Head of caudate nucleus (tissue), 42 donors: Measurements from ENCODE around the gene FZR1.
A peak's percentile ranks its signal among the peaks of the same experiment; 100 is the strongest.

Experiments used
- DNase-seq, 42 donors: peaks; one replicate each; pipeline versions ENCODE4 v3.0.0 to v3.0.0-alpha.2; 2020 to 2021; ENCODE audit warnings: mixed read lengths in 7 of 42
- intact Hi-C: fragments of 100-400 bp; cut with DNase I; formaldehyde crosslinking; loops from one replicate; pipeline ENCODE4 v1.15.0; 2022

Gene FZR1

DNA sequence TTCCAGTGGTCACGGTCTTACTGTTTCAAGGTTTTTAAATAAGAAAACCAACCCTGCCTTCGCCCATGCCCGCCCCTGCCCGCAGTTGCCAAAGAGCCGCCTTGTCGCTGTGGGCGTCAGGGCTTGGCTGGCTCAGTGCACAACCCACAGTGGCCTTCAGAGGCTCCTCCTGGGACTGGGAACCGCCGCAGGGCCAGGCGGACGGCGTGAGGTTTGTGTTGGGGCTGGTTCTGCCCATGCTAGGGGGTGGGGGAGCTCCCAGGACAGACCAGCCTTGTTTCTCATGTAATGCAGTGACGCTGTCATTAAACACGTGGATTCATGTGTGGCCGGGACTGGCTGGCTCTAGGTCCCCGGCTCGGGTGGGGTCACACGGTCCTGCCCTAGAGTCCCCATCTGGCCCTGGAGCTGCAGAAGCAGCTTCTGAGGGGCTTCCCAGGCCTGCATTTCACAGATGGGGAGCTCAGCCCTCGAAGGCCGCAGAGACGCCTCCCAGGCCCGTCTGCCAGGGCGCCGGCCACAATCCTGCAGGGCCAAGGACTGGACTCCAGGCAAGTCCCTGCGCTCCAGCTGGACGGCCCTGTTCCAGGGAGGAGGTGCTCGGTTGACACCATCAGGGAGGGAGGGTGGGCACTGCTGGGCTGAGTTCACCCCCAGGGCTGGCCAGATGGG lies 30.5 kb downstream of the FZR1 start:
- peak; percentile 33 to 87 (median 69) for DNase-seq
- intact Hi-C loops = no loop called here

- DNase-seq = no peak
- intact Hi-C loops = no loop called here
Measured at GRCh38 chr19:3537101-3537437, 31.0 kb downstream of the FZR1 start.

- DNase-seq = peak in 2 of 42 donors; percentile 51 to 53
- intact Hi-C loops = no loop called here
Measured at GRCh38 chr19:3537438-3538240, 31.5 kb downstream of the FZR1 start.

DNA sequence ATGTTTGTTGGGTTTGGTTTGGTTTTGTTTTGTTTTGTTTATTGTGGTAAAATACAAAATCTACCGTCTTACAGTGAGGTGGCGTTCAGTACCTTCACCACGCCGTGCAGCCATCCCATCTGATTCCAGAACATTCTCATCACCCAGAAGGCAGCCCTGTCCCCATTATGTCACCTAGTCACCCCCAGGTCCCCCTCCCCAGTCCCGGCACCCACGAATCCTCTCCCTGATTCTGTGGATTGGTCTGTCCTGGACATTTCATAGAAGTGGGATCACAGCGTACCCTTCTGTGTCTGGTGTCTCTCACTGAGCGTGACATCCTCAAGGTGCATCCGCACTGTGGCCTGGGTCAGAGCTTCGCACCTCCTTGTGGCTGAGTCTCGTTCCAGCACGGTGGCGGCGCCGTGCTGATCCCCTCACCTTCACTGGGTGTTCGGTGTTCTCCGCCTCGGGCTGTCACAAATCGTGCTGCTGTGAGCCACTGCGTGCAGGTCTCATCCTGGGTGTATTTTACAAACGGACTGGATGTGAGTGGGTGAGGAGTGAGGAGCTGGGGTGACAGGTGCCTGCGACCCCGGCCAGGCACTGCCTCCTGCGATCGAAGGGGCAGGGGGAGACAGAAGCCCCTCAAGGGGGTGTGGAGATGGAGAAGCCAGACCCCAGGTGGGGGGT lies 32.3 kb downstream of the FZR1 start:
- intact Hi-C loops = no loop called here
- DNase-seq = no peak

DNA sequence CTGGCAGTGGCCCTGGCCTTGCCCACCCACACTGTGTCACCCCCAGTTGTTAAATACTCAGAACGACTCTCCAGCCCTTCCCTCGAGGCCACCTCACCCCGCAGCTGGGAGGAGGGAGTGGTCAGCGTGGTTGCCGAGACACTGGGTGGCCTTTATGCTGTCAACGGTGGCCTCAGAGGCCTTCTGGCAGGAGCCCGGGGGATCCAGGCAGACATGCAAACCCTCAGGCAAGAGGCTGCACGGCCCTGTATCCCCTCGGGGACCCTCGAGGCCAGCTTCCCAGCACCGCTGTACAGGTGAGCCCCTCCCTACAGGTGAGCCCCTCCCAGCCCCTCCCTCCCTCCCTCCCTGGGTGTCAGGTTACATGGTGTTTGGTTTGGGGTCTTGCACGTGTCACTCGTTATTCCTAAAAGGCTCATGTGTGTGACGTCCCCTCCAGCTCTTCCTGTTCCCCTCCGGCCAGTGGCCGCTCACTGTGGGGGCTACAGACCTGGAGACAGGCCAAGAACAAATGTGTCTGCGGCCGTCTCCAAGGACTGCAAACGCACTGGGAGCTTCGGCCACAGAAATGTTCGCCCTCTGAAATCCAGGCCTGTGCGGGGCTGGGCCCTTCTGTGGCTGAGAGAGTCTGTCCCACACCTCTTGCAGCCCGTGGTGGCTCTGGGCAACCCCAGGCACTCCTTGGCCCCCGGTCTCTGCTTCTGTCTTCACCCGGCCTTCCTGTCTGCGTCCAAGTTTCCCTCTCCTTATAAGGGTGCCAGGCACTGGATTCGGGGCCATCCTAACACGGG lies 33.0 kb downstream of the FZR1 start, which contains the start of gene TEKTIP1:
TSS of gene TEKTIP1 (plus strand) at position 210 of the 791 bp plus-strand sequence. CDS start at position 214, 4 bp downstream.
- intact Hi-C loops = no loop called here
- peak in 10 of 42 donors; percentile 28 to 68 (median 60) for DNase-seq

- DNase-seq = no peak
- intact Hi-C loops = no loop called here
Measured at GRCh38 chr19:3539756-3540118, 33.6 kb downstream of the FZR1 start.

DNA sequence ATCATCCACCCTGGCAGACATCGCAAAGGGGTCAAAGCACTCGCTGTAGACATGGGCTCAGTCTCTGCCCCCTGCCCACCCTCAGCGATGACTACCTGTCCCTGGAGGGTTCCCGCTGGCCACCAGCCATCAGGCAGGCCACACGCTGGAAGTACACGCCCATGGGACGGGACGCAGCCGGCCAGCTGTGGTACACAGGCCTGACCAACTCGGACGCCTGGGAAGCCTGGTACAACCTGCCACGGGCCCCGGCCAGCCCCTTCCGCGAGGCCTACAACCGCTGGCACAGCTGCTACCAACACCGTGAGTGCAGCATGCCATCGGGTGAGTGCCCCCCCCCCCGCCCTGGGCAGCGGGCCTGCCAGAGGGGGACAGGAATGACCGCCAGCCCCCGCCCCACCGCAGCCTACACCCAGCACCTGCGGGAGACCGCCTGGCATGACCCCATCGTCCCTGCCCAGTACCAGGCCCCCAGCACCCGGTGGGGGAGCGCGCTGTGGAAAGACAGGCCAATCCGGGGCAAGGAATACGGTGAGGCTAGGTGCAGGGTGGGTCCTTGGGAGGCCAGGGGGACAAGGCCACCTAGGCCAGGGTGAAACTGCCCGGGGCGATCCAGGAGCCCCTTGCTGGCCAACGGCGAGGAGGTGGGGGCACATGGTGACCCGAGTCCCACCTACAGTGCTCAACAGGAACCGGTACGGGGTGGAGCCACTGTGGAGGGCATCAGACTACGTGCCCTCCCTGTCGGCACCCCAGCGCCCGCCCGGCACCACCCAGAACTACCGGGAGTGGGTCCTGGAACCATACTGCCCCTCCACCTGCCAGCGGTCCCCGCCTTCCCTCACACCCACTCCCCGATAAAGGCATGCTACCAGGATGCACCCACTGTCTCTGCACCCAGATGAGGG lies 37.3 kb downstream of the FZR1 start:
- intact Hi-C loops = no loop called here
- DNase-seq = peak in 38 of 42 donors; percentile 36 to 85 (median 66)

GRCh38 chr19:3544058-3544376 lies 37.9 kb downstream of the FZR1 start:
- peak in 5 of 42 donors; percentile 42 to 55 (median 50) for DNase-seq
- intact Hi-C loops = no loop called here

GRCh38 chr19:3544742-3545668 lies 38.9 kb downstream of the FZR1 start:
- DNase-seq = peak; percentile 65 to 97 (median 88)
- intact Hi-C loops = loop anchor here (5.0 kb wide), 1 partner anchor 72 kb away; no protein-coding TSS in a partner anchor

GRCh38 chr19:3545669-3546034 lies 39.5 kb downstream of the FZR1 start:
- DNase-seq = no peak
- intact Hi-C loops = loop anchor here (5.0 kb wide), 1 partner anchor 72 kb away; no protein-coding TSS in a partner anchor

GRCh38 chr19:3546119-3546518 lies 40.0 kb downstream of the FZR1 start:
- DNase-seq = peak in 1 of 42 donors; percentile 23
- intact Hi-C loops = loop anchor here (5.0 kb wide), 1 partner anchor 71 kb away; no protein-coding TSS in a partner anchor

DNA sequence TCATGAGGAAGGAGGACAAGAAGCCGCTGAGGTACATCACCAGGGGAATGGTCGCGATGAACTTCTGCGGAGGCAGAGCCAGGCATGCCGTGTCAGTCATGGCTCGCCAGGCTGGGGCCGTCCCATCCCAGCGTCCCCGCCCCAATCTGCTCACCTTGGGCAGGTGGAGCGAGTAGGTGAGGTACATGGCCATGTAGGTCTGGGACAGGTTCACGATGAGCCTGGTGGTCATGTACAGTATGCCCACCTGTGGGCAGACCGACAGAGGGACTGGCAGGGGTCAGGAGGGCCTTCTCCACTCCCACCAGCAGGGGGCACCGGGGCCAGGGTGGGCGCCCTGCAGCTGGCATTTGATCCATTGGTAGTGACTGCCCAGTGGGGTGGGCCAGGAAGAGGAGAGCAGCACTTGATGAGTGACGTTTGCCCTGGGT lies 41.2 kb downstream of the FZR1 start:
- DNase-seq = peak in 1 of 42 donors; percentile 38
- intact Hi-C loops = loop anchor here (5.0 kb wide), 1 partner anchor 70 kb away; no protein-coding TSS in a partner anchor

- DNase-seq = no peak
- intact Hi-C loops = loop anchor here (5.0 kb wide), 1 partner anchor 69 kb away; no protein-coding TSS in a partner anchor
Measured at GRCh38 chr19:3547767-3548282, 41.7 kb downstream of the FZR1 start.

DNA sequence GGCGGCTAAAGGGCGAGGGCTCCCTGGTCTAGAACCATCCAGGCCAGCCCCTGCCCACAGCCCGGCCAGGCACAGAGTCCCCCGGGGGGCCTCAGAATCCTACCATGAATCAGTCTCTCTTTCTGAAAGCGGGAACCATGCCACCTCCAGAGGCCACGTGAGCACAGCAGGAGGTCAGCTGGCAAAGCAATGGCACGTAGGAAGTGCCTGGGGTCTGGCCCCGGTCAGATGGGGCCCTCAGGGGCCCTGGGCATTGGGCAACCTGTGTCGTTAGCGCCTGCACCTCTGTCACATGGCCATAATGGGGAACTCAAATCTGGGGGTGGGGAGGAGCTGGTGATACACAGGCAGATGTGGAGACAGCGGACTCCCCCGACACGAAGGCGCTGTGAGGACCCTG lies 42.5 kb downstream of the FZR1 start:
- peak in 22 of 42 donors; percentile 28 to 87 (median 61) for DNase-seq
- intact Hi-C loops = loop anchor here (5.0 kb wide), 1 partner anchor 69 kb away; no protein-coding TSS in a partner anchor

DNA sequence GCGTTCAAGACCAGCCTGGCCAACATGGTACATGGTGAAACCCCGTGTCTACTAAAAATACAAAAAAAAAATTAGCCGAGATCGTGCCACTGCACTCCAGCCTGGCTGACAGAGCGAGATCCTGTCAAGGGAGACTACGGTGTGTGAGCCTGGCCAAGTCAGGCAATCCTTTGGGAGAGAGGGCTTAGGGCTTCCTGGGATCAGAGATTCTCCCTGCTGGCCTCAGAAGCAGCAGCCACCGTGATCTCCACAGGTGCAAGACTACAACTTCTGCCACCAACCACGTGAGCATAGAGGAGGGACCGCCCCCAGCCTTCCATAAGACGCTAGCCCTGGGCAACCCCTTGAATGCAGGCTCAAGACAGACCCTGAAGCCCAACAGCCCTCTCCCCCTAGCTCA lies 43.7 kb downstream of the FZR1 start:
- DNase-seq = no peak
- intact Hi-C loops = loop anchor here (5.0 kb wide), 1 partner anchor 67 kb away; no protein-coding TSS in a partner anchor

DNA sequence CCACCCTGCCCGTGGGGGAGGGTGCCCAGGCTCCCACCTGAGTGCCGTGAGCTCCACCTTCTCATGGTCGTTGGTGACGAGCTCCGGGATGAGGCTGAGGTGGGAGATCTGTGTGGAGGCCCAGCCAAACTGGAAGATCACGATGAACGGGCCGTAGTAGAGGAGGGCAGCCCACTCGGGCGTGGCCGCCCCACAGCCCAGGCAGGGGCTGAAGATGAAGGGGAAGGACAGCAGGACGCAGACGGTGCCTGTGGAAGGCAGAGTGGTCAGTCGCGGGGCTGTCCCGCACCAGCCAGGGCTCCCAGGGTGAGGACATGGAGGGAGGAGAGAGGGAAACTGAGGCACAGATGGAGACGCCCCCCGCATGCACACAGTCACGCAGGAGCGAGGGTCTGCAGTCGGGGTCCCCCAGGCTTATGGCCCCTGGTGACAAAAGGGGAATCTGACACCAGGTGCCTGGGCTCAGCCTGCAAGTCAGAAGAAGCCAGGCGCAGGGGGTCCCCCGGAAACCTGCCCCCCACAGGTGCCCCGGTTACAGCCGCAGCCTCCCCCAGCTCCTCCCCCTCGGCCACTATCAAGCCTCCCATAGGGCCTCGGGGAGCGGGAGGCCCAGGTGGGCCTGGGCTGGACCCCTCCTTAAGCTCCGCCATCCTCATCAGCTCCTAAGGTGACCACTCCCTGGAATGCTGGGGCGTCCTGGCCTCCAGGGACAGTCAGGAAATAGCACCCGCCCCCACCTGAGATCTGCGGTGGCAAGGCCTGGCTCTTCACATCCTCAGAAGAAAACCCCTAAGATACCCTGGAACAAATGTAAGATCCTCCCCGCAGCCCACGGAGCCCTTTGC lies 45.1 kb downstream of the FZR1 start:
- intact Hi-C loops = no loop called here
- DNase-seq = no peak
